Measurements from ENCODE around the gene FABP3.

GRCh38 chr1:31372751-31373055 lies 173 bp downstream of the FABP3 start:
- TF ChIP-seq, protein P1, sequence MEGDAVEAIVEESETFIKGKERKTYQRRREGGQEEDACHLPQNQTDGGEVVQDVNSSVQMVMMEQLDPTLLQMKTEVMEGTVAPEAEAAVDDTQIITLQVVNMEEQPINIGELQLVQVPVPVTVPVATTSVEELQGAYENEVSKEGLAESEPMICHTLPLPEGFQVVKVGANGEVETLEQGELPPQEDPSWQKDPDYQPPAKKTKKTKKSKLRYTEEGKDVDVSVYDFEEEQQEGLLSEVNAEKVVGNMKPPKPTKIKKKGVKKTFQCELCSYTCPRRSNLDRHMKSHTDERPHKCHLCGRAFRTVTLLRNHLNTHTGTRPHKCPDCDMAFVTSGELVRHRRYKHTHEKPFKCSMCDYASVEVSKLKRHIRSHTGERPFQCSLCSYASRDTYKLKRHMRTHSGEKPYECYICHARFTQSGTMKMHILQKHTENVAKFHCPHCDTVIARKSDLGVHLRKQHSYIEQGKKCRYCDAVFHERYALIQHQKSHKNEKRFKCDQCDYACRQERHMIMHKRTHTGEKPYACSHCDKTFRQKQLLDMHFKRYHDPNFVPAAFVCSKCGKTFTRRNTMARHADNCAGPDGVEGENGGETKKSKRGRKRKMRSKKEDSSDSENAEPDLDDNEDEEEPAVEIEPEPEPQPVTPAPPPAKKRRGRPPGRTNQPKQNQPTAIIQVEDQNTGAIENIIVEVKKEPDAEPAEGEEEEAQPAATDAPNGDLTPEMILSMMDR (IDR thresholded peaks at IDR 0.05; ENCODE audit: control extremely low read depth in 1 of 3, insufficient read depth in 1 of 3, low read depth in 1 of 3, low read length in 3 of 3): no peak
- TF ChIP-seq CBX5 (IDR thresholded peaks at IDR 0.05; ENCODE audit: low read depth, low read length): no peak
- TF ChIP-seq RAD21 (IDR thresholded peaks at IDR 0.05 in 1 of 2, conservative IDR thresholded peaks at IDR 0.05 in 1 of 2; ENCODE audit: low read depth in 2 of 2, low read length in 2 of 2): no peak
- TF ChIP-seq CREB1 (IDR thresholded peaks at IDR 0.05): no peak
- TF ChIP-seq POLR2AphosphoS5 (IDR thresholded peaks at IDR 0.05; ENCODE audit: low read depth, low read length): no peak
- no peak for TF ChIP-seq EZH2 (IDR thresholded peaks at IDR 0.05; ENCODE audit: low read depth, low read length, severe bottlenecking)
- TF ChIP-seq SUZ12 (IDR thresholded peaks at IDR 0.05; ENCODE audit: low read length): no peak

Measured in H1 (cell line).